ENCODE data around the gene CHKA. TPM values are rescaled to one million over a fixed set of nuclear protein-coding genes. Genes with fewer than 3 reads are reported as not detected.

The CHKA gene
- total and polyA plus RNA-seq, 2 donors (not counting 3 experiments of a cell fraction or from before 2014, with no cell fraction given): 21.4 to 25.1 TPM

- intact Hi-C loops (cut with micrococcal nuclease): no loop called here
- ChIA-PET POLR2A (no interaction called here), CTCF (interaction anchor here (1.2 kb wide), 1 partner anchor 156 kb away, joined by 3 read pairs; no protein-coding TSS in a partner anchor)
- no peaks in the 10 kb centered on the region for H3K4me1 ChIP-seq (ENCODE audit: control insufficient read depth, extremely low read depth, insufficient read depth, low read length)
- dilution Hi-C loops (cut with MboI; ENCODE audit: extremely low pct_ligation_motif_present, low sequenced_read_pairs): no loop called here
- no peaks in the 10 kb centered on the region for H3K9me1 ChIP-seq (replicated peaks; ENCODE audit: control insufficient read depth, extremely low read depth, insufficient read depth, low read length)
- no peak overlapping the region for H3K9ac ChIP-seq (replicated peaks; ENCODE audit: extremely low read depth, insufficient read depth, low read length)
- H3K4me2 ChIP-seq (ENCODE audit: insufficient read depth, low read length): no peak overlapping the region
- TF ChIP-seq EZH2 (IDR thresholded peaks at IDR 0.05; ENCODE audit: borderline replicate concordance, low read depth, low read length, severe bottlenecking) (no peak), JUN (IDR thresholded peaks at IDR 0.05; ENCODE audit: borderline replicate concordance, insufficient read depth, insufficient read length, low read depth) (no peak), POLR2A (IDR thresholded peaks at IDR 0.05; ENCODE audit: low read depth, low read length) (no peak), MAX (IDR thresholded peaks at IDR 0.05; ENCODE audit: insufficient read depth, insufficient read length) (no peak), FOS (IDR thresholded peaks at IDR 0.05; ENCODE audit: borderline replicate concordance, insufficient read depth, low read length) (no peak), POLR2AphosphoS5 (IDR thresholded peaks at IDR 0.05; ENCODE audit: insufficient read depth, low read depth, low read length) (no peak), GATA2 (IDR thresholded peaks at IDR 0.05; ENCODE audit: insufficient read depth, insufficient read length, low read depth, low read length) (no peak), MYC (IDR thresholded peaks at IDR 0.05; ENCODE audit: low read depth, low read length) (no peak), CTCF (IDR thresholded peaks at IDR 0.05; ENCODE audit: extremely low read depth in 1 of 2, insufficient read depth in 1 of 2, low read depth in 1 of 2, low read length in 2 of 2) (no peak)
- no peaks in the 10 kb centered on the region for H4K20me1 ChIP-seq (replicated peaks; ENCODE audit: control insufficient read depth, extremely low read depth, insufficient read depth, low read length)
- no peak for DNase-seq (ENCODE audit: low read depth, low spot score)
- no peak overlapping the region for H3K4me3 ChIP-seq (replicated peaks in 1 of 3; ENCODE audit: insufficient read depth in 1 of 3, low read depth in 1 of 3, low read length in 3 of 3)
- no peak overlapping the region for H2AFZ ChIP-seq (ENCODE audit: low read depth, low read length)
- TSS peak; percentile 11 for BruUV-seq (replicated peaks)
- H3K27me3 ChIP-seq (ENCODE audit: control insufficient read depth in 2 of 2, insufficient read depth in 2 of 2, low read length in 2 of 2): no peaks in the 10 kb centered on the region
- H3K9me3 ChIP-seq (replicated peaks; ENCODE audit: control insufficient read depth, insufficient read depth, low read length): no peaks in the 10 kb centered on the region
- H3K79me2 ChIP-seq (ENCODE audit: control insufficient read depth, insufficient read depth, low read length): no peaks in the 10 kb centered on the region
- H3K27ac ChIP-seq (ENCODE audit: insufficient read depth, low read depth, low read length): no peak overlapping the region
- no peak for FAIRE-seq
- H3K36me3 ChIP-seq (ENCODE audit: control insufficient read depth in 2 of 2, extremely low read depth in 1 of 2, insufficient read depth in 2 of 2, low read length in 2 of 2): peaks cover 4 to 35% of the 10 kb centered on the region in 2 experiments
These were observed 68.1 kb downstream of the CHKA start for GRCh38 chr11:68053117-68053516.

All from endothelial cell of umbilical vein (primary cell).